Measurements from ENCODE around the gene CRACR2B.

GRCh38 chr11:872799-873198, 45.1 kb downstream of the CRACR2B start:
- no peak for TF ChIP-seq CTCF (IDR thresholded peaks at IDR 0.05)
- no peak for TF ChIP-seq POLR2A (IDR thresholded peaks at IDR 0.05)
